ENCODE data around the gene CT45A5.
"Not testable (repeated sequence)": the region's sequence is repeated elsewhere in the genome, so short reads cannot be mapped to it uniquely, and the experiment has no call there.

DNA sequence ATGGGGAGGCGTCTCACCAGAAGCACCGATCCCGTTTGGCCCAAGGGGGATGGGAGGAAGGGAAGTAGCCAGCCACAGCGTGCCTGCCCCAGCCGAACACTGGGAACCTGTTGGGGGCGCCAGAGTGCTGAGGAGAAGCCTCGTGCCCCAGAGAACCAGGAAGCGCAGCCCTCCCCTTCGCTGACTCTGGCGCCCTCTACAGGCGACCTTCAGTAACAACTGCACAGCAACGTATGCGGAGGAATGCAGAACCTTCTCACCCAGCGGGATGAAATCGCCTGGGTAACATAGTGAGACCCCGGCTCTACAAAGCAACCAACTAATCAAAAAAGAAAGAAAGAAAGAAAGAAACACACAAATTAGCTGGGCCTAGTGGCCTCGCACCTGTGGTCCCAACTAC lies 34.6 kb upstream of the CT45A5 start, which contains the start of gene CT45A2:
- not testable (repeated sequence) for TF ChIP-seq POLR2A, POLR2AphosphoS5 (IDR thresholded peaks at IDR 0.05)

All from spleen (tissue), 3 donors.